Measurements from ENCODE around the gene DISP2.

Gene DISP2

DNA sequence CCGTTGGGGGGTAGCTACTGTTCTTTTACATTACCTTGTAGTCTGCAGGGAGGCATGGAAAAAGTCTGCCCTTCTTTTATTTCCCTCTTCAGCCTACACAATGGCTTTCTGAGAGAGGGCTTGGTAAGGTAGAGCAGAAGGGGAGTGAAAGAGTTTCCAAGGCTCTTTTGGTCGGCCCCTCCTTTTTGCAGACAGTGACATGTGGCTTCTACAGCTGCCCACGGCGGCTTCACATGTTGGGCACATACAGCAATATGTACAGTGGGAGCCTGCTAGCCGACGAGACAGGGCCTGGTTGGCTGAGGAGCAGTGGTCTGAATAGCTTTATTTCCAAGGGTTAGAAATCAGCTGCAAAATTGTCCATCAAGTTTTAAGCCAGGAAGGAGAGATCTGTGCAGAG lies 30.6 kb upstream of the DISP2 start:
- DNase-seq, result no peak

DNA sequence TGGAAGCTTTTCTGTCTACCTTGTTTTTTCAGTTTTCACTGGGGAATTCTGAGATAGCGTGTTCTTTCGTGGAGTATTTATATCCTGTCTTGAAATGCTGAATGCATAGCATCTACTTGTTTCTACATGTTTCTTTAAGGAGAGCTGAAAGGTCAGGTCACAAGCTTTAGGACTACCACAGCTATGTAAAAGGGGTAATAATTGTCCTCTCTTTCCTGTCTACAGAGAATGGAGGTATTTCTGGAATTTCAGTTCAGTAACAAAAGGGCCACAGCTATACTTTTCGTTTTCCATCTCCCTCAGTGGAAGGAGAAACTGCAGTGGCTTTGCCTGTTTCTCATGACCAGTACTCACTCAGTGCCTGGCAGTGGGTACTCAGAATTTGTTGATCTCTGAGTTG lies 29.8 kb upstream of the DISP2 start:
- DNase-seq, result peak; percentile 84

DNA sequence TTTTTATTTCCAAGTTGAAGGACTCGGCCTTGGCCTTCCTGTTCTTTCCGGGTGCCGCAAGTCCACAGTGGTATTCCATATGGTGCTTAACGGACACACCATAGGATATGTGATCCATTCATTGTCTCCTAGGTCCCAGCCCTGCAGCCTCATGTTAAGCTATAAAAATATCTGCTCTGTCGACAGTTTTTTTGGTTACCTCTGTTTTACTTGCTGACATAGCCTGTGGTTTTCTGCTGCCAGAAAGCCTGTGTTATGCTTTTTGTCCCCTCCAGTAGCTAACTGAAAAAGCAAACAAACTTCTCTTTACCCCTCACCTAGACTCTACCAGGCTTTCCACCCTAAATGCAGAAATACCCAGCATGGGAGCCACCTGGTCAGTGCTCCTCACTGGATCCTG lies 29.3 kb upstream of the DISP2 start:
- DNase-seq, result no peak

DNA sequence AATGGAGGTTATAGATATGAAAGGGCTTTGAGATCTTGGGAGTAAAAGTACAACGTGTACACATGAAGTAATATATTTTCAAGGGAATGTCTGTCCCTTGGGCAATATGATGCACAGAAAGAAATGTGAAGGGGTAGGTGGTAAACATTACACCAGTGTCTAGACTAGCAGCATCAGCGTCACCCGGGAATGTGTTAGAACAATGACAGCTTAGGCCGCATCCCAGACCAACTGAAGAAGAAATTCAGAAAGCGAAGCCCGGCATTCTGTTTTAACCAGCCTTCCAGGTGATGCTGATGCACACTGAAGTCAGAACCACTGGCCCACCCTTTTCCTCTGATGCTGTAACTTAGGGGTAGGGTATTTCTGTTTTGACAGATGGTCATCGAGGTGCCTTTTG lies 28.2 kb upstream of the DISP2 start:
- DNase-seq, result no peak

DNA sequence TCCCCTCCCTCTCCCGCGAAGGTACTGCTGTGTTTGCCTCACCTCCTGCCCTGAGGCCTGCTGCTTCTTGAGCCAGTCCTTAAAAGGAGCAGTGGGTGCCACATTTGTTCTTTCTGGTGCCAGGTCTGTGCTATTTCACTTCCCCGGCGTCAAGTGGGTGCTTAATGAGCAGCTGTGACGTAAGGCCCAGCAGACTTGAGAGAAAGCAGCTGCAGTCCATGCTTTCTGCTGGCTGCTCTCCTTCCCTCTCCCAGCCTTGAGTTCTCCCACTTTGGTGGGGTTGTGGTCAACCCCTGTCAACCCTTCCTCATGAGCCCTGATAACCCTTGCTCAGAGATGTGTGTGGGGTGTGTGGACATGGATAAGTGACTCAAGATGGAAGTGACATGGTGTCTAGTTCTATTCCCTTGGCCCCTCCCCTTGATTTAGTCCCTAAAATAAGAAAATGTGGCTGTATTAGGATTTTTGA lies 27.6 kb upstream of the DISP2 start:
- no peak for DNase-seq

DNA sequence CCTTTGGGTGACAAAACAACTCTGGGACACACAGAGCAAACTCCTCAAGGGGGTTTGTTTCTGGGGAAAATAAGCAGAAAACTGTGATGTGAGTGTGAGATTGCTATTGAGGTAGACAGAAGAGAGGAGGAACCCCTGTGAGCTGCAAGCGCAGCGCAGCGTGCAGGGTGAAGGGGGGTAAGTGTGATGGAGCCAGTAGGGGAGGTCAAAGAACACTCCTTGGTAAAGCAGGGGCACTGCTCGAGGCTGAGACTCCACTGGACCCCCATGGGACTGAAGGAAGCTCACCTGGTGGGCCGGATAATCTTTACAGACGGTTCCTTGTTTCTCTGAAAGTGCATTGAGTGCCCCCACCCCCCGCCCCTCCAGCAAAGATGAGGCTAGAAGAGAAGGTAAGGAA lies 27.0 kb upstream of the DISP2 start:
- no peak for DNase-seq

DNA sequence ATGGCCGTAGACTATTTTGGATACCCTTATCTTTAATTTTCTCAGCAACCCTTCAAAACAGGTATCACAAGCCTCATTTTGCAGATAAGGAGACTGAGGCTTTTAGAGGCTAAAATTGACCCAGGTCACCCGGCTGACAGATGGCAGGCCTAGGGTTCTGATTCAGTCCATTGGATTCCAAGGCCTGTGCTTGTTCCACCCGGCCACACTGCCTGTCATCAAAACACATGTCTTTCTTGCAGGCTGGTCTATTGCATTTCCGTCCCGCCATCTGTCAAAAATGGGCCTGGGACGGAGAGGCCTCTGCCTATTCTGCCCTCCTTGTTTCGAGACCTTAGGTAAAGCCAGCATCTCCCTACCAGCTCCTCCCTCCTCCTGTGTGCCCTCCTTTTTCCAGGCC lies 26.4 kb upstream of the DISP2 start:
- DNase-seq, result no peak

DNA sequence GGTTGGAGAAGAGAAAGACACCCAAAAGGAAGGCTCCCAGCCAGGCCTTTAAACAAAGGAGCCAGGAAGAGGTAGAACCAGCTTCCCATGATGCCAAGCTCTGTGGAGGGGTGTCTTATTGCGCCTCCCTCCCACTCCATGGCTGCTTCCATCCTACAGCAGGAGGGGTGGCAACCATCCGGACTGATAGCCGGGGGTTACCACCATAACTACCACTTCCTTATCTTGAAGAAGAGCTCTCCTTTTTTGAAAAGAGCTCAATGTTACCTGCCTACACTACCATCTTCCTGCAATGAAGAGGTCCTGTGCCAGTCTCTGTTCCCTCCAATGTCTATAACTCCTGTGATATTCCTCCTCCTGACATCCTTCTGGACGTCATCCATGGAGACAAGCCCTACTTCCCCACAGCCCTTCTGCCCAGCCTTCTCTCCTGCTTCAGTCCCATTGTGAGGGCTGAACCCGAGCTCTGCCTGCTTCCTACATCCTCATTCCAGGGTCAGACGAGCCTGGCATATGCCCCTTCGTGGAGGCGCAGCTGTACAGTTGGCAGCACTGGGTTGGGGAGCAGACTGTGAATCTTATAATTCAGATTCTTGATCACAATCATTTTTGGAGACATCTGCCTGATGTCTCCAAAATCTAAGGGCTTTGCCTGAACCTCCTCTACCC lies 25.8 kb upstream of the DISP2 start:
- no peak for DNase-seq

DNA sequence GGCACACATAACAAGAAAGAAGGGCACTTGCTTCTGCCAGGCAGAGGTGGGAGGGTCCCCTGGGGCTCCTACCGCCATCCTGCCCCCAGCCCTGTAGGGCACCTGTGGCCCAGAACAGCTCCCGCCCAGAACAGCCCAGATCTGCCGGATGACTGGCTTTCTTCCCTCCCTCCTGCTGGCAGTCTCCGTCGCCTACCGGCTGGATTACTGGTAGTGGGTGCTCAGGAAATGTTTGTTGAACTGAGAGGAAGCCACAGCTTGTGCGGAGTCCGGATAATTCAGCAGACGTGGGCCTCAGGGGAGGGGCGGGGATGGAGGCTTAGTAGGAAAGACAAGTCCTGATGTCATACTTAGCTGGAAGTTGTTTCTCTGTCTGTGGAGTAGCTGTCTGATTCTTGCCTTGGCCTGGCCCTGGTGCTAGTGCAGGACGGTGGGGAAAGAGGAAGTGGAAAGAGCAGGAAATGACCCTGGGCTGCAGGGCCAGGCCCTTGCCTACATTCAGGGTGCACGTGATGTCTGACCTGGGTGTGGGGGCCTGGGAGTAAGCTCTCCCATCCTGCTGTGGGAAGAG lies 24.0 kb upstream of the DISP2 start:
- peak; percentile 72 for DNase-seq

DNA sequence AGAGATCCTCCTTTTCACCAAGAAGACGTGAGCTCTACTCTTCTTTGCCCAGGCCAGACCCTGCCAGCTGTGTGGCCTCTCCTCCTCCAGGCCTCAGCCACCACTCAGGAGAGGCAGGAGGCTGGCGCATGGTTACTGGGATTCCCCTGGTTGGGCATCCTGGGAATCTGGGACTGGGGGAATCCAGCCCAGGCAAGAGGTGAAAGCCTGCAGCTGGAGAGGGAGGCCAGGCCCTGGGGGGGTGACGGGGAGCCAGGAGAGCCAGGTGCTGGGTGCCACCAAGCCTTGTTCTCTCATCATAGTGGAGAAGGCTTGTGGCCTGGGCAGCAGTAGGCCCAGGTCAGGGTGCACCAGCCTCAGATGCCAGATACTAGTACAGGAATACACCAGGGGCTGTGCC lies 23.5 kb upstream of the DISP2 start:
- DNase-seq, result no peak

DNA sequence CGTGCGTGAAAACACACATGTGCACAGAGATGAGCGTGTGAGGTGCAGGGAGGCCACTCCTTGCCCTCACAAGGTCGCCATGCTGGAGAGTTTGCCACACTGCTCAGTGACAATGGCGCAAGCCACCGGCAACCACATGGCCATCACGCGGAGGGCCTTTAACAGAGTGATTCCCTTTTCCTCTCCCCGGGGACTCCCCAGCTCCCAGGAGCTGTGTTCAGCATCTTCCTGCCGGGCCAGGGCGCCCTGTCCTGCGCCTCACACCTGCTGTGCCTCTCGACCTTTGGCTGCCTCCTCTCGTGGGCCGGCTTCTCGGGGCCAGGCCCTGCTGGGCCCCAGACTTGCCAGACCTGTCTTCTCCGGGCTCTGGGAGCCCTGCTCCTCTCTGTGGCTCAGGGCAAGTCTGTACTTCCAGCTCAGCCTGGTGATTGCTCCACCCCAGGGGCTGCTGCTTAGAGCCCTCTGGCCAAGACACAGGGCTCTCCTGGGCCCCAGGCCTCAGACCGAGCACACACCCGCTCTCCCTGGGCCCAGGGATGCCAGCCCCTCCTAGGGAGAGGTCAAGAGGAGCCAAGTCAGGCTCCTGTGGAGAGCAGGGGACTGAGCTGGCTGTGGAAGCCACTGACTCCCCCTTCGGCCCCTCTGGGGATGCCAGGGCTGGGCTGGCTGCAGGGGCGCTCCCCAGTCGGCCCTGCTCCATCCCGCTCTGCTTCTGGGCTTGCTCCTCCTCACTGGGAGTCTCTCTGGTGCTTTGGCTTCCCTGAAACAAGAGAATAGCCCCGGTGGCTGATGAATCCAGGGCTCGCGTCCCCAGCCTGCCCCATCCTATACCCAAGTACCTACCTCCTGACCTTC lies 22.9 kb upstream of the DISP2 start:
- DNase-seq, result no peak

DNA sequence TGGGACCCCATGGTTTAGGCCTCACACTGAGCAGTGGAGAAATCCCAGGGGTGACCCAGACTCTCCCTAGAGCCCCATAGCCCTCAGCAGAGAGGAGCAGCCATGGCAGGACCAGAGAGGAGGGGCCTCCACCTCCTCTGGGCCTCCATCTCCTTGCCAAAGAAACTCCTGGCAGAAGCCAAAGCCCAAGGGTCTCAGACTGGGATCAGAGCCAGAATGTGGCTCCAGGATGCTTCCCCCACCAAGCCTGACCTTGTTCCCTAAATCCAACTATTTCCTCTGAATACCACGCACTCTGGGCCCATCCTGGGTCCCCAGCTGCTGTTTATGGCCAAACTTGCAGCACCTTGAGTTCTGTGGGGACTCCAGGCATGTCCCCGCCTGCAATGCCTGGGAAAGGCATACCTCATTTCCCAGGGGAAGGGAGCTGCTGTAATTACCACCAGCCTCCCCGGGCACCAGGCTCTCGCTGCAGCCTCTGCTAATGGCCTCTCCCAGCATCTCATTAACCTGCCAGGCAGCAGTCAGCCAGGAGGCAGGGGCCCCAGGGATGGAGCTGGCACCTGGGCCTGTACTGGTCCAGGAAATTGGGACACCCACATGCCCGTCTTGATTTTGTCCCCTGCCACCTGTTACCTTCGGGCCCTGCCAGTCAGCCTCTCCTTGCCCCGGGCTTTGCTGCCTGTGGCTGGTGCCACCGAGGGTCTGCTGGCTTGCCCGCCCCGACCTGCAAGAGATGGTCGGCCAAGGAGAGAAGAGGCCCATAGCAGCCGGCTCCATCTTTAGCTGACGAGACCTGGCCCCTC lies 21.9 kb upstream of the DISP2 start:
- no peak for DNase-seq

DNA sequence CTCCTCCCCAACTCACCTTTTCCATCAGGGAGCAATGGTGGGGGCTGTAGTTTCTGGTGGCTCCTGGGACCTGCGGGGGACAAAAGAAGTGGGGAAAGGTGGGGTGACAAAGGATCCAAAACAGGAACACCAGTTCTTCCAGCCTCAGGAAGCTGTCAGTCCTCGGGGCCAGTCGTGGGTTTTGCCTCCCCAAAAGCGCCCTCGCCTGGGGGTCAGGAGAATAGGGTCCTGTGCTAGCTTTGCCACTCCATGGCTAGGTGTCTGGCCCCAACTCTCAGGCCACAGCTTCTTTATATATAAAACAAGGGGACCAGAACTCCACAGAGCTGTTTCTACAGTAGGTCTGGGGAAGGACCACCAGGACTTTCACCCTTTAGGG lies 21.3 kb upstream of the DISP2 start:
- DNase-seq, result no peak

DNA sequence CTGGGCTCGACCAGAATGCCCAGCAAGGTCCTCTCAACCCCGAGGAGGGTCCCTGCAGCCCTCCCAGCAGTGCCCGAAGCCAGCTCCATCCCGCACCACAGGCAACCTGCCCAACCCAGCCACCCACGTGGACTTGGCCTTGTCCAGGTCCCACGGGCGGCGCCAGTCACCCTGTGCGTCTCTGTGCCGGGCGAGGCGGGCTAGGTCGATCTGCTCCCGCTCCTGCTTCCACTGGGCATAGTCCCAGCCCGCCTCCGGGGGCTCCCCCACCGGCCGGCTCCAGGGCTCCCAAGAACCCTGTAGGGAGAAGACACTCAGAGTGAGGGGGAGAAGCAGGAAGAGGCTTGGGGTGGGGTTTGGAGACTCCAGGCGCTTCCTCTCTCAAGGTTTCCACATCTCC lies 20.4 kb upstream of the DISP2 start:
- DNase-seq, result no peak

DNA sequence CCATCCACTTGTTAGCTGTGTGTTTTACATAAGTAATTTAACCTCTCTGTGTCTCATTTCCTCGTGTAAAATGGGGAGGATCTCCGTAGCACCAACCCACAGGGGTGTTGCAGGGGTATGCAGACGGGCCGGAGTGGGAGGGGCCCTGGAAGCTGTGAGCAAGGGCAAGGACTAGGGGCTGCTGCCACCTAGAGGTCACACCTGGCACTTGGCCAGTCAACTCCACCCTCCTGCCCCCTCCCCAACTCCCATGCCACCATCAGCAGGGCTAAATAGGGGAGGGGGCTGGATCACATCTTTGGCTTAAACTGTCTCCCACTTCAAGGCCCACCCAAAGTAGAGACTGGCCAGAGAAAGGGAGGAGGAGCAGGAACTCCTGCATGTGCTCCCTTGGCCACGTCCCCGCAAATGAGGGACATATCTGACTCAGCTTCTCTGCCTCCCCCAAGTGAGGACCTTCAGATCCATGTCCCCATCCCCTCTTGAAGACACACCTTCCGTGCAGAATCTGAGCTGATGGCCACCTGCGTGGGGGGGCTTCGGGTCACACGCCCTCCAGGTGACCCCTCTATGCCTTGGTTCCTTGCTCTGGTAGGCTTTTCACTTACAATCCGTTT lies 19.9 kb upstream of the DISP2 start:
- peak; percentile 71 for DNase-seq

DNA sequence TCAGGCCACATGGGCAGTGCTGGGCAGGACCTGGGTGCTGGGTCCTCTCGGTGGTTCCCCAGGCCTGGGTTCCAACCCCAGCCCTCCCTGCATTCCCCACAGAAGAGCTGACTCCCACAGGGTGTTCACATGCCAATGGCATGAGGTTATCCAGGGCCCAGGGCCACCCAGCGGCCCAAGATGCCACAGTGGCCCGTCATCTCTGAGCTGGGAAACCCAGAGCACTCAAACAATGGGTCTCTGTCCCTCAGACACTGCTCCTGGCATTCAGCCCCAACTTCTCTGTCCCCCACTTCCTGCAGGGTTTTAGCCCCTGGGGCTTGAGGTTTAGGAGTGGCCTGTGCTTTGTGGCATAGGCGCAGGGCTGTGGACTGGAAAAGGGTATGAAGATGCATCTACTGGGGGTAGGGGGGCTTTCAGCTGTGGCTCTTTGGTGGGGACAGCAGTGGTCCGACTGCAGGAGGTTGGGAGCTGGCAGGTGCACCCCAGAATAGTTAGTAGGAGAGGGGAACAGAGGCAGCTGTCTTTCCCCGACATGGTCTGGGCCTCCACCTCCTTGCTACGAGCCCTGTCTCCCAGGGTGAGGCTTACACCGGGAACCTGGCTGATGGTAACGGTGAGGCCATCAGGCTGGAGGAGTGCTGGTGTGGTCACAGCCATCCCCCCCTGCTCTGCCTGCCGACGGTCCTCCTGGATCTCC lies 18.9 kb upstream of the DISP2 start:
- DNase-seq, result peak; percentile 79

DNA sequence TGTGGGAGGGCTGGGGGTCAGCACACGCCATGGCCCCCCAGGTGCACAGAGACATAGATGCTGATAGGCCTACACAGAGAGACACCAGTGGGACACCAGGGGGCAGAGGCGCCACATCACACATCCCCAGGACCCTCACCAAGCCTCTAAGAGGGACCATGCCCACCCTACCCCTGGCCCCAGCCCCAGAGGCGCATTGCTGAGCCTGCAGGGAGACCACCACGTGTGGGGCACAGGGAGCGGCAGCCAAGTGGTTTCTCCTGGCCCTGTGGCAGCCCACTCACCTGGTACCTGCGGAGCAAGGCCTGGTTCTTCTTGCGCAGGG lies 18.4 kb upstream of the DISP2 start:
- DNase-seq, result no peak

DNA sequence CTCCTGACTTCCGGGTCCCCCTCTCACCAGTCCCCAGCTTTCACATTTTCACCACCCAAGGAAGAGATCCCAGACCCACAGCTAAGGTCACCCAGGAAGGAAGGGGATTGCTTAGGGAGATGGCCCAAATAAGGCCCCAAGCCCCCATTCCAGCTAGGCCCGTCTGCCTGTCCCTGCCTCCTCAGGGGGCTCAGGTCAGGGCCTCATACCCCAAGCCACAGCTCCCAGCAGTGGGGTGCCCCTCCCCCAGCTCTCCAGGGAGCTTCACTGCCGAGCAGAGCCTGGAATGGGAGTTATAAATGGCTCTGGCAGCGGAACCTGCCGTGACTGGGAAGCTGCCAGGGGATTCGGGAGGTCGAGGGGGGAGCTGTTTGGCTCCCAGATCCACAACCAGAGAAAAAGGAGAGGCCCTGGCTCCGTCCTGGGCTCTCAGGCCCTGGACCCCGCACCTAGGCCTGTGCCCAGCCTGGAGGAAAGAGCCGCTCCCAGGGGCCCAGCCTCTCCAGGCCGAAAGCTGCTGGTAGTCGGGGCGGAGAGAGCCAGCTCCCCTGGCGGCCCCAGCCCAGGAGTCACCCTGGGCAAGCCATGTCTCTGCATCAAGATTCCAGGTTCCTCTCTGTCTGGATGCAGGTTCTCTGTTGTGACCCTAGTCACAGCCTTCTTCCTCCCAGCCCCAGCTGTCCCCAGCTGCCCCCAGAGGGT lies 17.8 kb upstream of the DISP2 start:
- DNase-seq, result peak; percentile 83

DNA sequence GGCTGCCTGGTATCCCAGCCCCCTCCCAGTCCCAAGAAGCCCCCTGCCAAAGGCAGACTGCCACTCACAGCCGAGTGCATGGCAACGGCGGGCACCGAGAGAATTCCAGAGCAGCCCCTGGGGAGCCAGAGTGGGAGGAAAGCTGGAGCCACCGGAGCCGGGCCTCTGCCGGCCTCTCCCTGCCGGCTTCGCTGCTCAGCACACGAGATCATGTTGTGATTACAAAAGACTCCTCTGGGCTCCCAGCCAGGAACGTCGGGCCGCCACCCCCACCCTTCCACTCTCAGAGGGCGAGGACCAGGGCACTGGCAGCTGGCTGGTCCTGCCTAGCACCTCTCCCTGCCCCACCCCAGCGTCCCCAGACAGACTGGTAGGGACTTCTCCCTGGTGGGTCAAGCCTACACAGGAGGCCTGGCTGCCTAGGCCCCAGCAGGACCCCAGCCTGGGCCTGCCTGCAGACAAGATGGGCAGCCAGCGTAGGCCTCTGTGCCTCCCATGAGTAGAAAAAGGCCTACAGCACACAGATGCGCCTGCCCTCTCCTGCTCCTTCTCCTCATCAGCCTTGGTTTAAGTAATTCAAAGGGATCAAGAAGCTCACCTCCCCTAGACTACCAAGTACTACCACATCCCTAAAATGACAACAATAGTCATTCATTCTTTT lies 17.1 kb upstream of the DISP2 start, which contains the start of gene CCDC9B:
Gene CCDC9B (minus strand): TSS at position 200 of the 661 bp plus-strand sequence. CDS start 120 bp downstream, at position 80.
- DNase-seq, result peak; percentile 82

DNA sequence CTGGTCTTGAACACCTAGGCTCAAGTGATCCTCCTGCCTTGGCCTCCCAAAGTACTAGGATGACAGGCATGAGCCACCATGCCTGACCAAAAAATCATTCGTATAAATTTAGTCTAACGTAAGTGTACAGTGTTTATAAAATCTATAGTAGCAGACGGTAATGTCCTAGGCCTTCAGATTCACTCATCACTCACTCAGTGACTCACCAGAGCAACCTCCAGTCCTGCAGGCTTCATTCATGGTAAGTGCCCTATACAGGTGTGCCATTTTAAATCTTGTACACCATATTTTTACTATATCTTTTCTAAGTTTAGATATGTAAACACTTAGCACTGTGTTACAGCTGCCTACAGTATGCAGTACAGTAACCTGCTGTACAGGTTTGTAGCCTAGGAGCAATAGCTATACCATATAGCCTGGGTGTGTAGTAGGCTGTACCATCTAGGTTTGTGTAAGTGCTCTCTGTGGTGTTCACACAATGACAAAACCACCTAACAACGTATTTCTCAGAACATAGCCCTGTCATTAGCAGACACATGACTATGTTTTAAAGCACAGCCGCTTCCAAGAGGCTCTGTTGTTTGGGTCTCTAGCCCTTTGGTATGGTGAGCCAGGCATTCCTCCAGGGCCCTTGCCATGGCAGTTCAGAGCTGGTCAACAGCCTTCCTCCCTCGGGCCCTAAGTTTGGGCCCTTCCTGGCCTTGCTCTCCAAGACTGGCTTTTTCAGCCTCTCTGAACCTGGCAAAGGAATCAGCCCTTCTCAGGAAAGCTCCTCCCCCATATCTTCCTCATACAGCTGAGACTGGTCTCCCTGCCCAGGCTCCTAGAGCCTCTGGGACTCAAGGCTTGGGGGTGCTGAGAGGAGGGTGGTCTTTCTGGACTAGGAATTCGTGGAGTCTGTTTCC lies 15.4 kb upstream of the DISP2 start:
- no peak for DNase-seq
